Heart left ventricle (tissue), 16 donors: ENCODE measurements around the gene MYH7. TPM values are rescaled to one million over a fixed set of nuclear protein-coding genes. Genes with fewer than 3 reads are reported as not detected.

Source experiments
- ATAC-seq, 4 donors: fragments of 200-7000 bp; cut with Tn5 transposase; one replicate each; pipeline ENCODE4 v1.9.1; 2020 to 2022; ENCODE audit warnings: moderate library complexity in 4 of 4, mild to moderate bottlenecking in 3 of 4, moderate number of reproducible peaks in 1 of 4
- DNase-seq, 5 donors: peaks; one replicate each; pipeline ENCODE4 v3.0.0-alpha.2; 2020
- H3K27ac ChIP-seq, 12 donors: fragments of 200-600 bp; sonication (generic) in 4 of 12; one replicate each; pipeline versions ENCODE4 v1.5.0 to v1.8.0; 2016 to 2022; ENCODE audit warnings: mild to moderate bottlenecking in 2 of 12
- H3K27me3 ChIP-seq, 9 donors: fragments of 200-600 bp; sonication (generic) in 2 of 9; one replicate each; pipeline versions ENCODE4 v1.5.1 to v1.8.0; 2016 to 2022; ENCODE audit warnings: mild to moderate bottlenecking in 3 of 9
- H3K36me3 ChIP-seq, 9 donors: fragments of 200-600 bp; sonication (generic) in 2 of 9; one replicate each; pipeline versions ENCODE4 v1.5.0 to v1.8.0; 2018 to 2022; ENCODE audit warnings: mild to moderate bottlenecking in 2 of 9
- H3K4me1 ChIP-seq, 12 donors: fragments of 200-600 bp; sonication (generic) in 4 of 12; one replicate each; pipeline versions ENCODE4 v1.5.0 to v1.8.0; 2016 to 2022; ENCODE audit warnings: mild to moderate bottlenecking in 3 of 12
- H3K4me3 ChIP-seq, 12 donors: fragments of 200-600 bp; sonication (generic) in 4 of 12; one replicate each; pipeline versions ENCODE4 v1.5.0 to v1.8.0; 2017 to 2022; ENCODE audit warnings: mild to moderate bottlenecking in 9 of 12, moderate library complexity in 4 of 12
- H3K9me3 ChIP-seq, 12 donors: fragments of 200-600 bp; sonication (generic) in 4 of 12; one replicate each; pipeline versions ENCODE4 v1.5.0 to v1.8.0; 2016 to 2022; ENCODE audit warnings: mild to moderate bottlenecking in 1 of 12
- POLR2A ChIP-seq, 2 donors: fragments of 450-650 bp; IDR thresholded peaks; one replicate each; pipeline ENCODE4 v1.6.1; 2017; ENCODE audit warnings: antibody characterized with exemption in 2 of 2, mild to moderate bottlenecking in 2 of 2, moderate library complexity in 2 of 2
- WGBS, 4 donors: extraction: QIAGEN DNeasy Blood & Tissue Kit in 2 of 4; methylation state at CpG; one replicate each; pipeline versions ENCODE4 v1.1.5 to v1.1.7; 2013 to 2018; 5-methylcytosine and 5-hydroxymethylcytosine counted together
- intact Hi-C, 10 donors: fragments of 100-400 bp; cut with DNase I; formaldehyde crosslinking; loops; one replicate each; pipeline versions ENCODE4 v1.11.1 to v1.14.2; 2022
- polyA plus RNA-seq, 2 donors: library from polyadenylated mRNA; stranded (reverse); fragments of 200-250 nt; gene quantifications; one replicate each; pipeline ENCODE4 v1.2.3, GENCODE V29; 2013
- total RNA-seq, 9 donors: library from RNA; depleted of rRNA in 2 of 9; stranded (reverse); fragments of >200 nt in 2 of 9; fragmentation: NEBNext Ultra II Directional in 3 of 9; extraction: Animal tissue kit (Norgen Biotek cat#: 25700) in 3 of 9; gene quantifications; one replicate each; pipeline versions ENCODE4 v1.1.0 to v1.2.4, GENCODE V29; 2016 to 2023
- TF ChIP-seq, protein P1 (sequence below), 12 donors: fragments of 200-600 bp; sonication (generic) in 4 of 12; IDR thresholded peaks; one replicate each; pipeline versions ENCODE4 v1.5.0 to v1.8.0; 2018 to 2022; ENCODE audit warnings: antibody characterized with exemption in 12 of 12, mild to moderate bottlenecking in 5 of 12
- donor health status: ischemic (EF 13 %, LVEDD 7.1; RV severe dilation, severe dysfunction).
- donor health status: healthy with polysubstance abuse.
- donor health status: DM: no; HTN: yes; CAD: no.
- donor health status: DM: no; HTN: no; CAD: no.
- donor health status: ischemic (EF 25% LVEDD 6.9; RV normal size, moderate dysfunction).
- donor health status: ischemic (EF 25% LVEDD 5.7; RV mildly dilated, moderate dysfunction).
- donor health status: healthy.
- donor health status: DM: yes; HTN: yes; CAD: no.
- donor health status: ischemic (EF 35%, LVEDD 5.7; RV mildly dilated, moderate dysfunction).
- donor health status: nonischemic (EF 11% LVEDD 7.7; RV severe dilation, severe dysfunction).
- donor health status: DM: yes; HTN: yes; CAD: no.
- donor health status: PGD.
- donor health status: ischemic (EF 29% LVEDD 5.4; RV normal size, mild dysfunction).
- donor health status: nonischemic (EF 23%, LVEDD 6.1; RV moderate dilation, normal function).

MYH7 gene
- total and polyA plus RNA-seq, 11 donors = 727 to 23,825 (median 14,589) TPM

DNA sequence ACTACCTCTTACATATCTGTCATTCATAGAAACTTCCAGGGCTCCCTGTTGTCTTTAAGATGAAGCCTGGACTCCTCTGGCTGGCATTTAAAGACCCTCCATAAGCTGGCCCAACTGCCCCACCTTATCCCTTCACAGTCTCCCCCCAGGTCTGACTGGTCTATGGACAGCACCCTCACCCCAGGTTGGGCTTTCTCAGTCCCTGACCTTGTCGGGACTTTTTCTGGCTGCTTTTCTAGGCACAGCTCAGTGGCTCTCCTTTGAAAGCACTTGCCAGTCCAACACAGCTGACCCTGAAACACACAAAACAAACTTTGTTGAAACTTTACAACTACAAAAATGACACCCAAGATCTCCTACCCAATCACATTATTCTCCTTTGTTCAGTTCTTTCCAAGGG is 13.9 kb upstream of the MYH7 start:
- ATAC-seq (peak in 2 of 4 donors; percentile 15 to 46), DNase-seq (no peak)
- 33 to 50% (median 37%) methylated on average over 1 of the region's 1 CpG for WGBS, 4 donors

DNA sequence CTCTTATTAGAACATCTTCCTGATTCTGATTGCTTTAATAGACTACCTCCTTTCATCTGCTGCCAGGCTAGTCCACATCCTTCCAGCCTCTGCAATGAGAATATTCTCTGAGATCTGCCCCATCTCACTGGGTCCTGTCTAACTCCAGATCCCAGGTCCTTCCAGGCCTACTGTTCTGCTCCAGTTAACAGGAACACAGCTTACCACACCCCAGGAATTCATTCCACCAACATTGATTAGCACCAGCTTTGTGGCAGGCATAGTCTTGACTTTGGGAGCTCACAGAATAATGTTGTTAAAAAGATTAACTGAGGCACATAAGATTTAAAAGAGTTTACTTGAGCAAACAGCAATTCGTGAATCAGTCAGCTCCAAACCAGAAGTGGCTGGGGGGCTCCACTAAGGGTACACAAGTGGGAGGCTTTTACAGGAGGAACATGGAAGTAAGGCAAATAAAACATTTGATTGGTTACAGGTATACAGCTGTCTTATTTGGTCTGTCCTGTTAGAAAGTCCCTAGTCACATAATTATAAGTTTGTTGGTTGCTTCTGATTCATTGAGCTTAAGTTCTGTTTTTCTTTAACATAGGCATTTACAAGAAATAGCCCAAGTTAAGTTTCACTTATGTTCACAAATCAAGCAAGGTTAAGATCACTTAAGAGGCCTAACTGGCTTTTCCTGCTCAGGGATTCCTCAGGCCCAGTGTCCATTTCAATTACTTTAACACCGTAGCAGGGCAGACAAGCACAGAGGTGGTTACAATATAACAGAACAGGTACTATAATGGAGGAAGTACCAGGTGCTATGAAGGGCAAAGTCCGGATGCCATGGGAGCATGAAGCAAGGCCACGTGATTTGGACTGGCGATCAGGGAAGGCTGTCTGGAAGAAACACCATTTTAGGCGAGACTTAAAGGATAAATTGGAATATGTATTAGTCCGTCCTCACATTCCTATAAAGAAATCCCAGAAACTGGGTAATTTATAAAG is 12.2 kb upstream of the MYH7 start:
- H3K36me3 ChIP-seq = no peaks in the 10 kb centered on the region
- DNase-seq (no peak), ATAC-seq (no peak)
- H3K27me3 ChIP-seq = peaks cover 0 to 6% (median 0%) of the 10 kb centered on the region in 9 donors
- intact Hi-C loops = loop anchor here in 7 of 10 donors (2.0 to 10.0 kb wide), 6 partner anchors 40 to 121 kb away; partner anchors contain the start of gene MYH6 (in 1 of the 7)
- no peak overlapping the region for H3K4me3 ChIP-seq
- WGBS, 4 donors = 83 to 89% (median 85%) methylated on average over 7 of the region's 7 CpGs
- TF ChIP-seq POLR2A (IDR thresholded peaks at IDR 0.05) = no peak
- TF ChIP-seq, protein P1, sequence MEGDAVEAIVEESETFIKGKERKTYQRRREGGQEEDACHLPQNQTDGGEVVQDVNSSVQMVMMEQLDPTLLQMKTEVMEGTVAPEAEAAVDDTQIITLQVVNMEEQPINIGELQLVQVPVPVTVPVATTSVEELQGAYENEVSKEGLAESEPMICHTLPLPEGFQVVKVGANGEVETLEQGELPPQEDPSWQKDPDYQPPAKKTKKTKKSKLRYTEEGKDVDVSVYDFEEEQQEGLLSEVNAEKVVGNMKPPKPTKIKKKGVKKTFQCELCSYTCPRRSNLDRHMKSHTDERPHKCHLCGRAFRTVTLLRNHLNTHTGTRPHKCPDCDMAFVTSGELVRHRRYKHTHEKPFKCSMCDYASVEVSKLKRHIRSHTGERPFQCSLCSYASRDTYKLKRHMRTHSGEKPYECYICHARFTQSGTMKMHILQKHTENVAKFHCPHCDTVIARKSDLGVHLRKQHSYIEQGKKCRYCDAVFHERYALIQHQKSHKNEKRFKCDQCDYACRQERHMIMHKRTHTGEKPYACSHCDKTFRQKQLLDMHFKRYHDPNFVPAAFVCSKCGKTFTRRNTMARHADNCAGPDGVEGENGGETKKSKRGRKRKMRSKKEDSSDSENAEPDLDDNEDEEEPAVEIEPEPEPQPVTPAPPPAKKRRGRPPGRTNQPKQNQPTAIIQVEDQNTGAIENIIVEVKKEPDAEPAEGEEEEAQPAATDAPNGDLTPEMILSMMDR (IDR thresholded peaks at IDR 0.05) = no peak
- no peaks in the 10 kb centered on the region for H3K9me3 ChIP-seq
- peak overlapping the region in 1 of 12 donors; percentile 95 for H3K27ac ChIP-seq
- H3K4me1 ChIP-seq = peaks cover 0 to 29% (median 4%) of the 10 kb centered on the region in 12 donors

More for the DNA sequence above, 13.9 kb upstream of the MYH7 start:
- Histone ChIP-seq H3K9me3 (no peaks in the 10 kb centered on the region), H3K27me3 (peaks cover 0 to 6% (median 0%) of the 10 kb centered on the region in 9 donors), H3K36me3 (no peaks in the 10 kb centered on the region), H3K27ac (peak overlapping the region in 7 of 12 donors; percentile 9 to 42 (median 30)), H3K4me3 (no peak overlapping the region), H3K4me1 (peaks cover 0 to 20% (median 4%) of the 10 kb centered on the region in 12 donors)
- intact Hi-C loops = loop anchor here in 6 of 10 donors (2.0 to 10.0 kb wide), 5 partner anchors 42 to 122 kb away; partner anchors contain the start of gene MYH6 (in 1 of the 6)
- no peak for TF ChIP-seq POLR2A (IDR thresholded peaks at IDR 0.05)
- TF ChIP-seq, protein P1 (IDR thresholded peaks at IDR 0.05) = no peak

DNA sequence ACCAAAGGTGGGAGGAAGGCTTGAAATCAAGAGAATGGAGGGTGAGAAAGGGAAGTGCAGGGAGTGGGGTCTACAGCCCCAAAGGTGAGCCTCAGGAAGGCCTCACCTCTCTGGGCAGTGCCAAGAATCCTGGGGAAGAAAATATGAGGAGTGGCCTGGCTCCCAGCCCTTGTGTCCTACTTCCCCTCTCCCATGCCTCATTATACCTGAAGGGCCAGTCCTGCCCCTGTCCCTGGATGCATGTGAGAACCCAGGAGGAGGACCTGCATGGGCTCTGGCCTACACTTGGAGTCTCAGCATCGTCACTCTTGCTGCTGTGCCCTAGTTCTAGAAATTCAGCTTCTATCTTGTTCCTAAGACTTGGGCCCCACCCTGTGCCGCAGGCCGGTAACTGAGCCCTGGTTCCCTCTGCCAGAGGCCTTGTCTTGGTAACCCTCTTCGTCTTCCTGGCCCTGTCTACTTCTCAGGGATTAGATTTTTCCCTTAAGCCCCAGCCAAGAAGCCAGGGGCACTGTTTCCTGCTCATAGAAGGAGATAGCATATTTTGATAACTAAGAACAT is 10.9 kb upstream of the MYH7 start:
- peak; percentile 10 to 47 (median 30) for ATAC-seq
- H3K4me1 ChIP-seq = peaks cover 0 to 41% (median 15%) of the 10 kb centered on the region in 12 donors
- H3K36me3 ChIP-seq = no peaks in the 10 kb centered on the region
- TF ChIP-seq POLR2A (IDR thresholded peaks at IDR 0.05) = no peak
- TF ChIP-seq, protein P1 (IDR thresholded peaks at IDR 0.05) = peak in 7 of 12 donors; percentile 21 to 51 (median 38)
- intact Hi-C loops = loop anchor here in 7 of 10 donors (2.0 to 10.0 kb wide), 6 partner anchors 39 to 120 kb away; partner anchors contain the start of gene MYH6 (in 1 of the 7)
- no peak for DNase-seq
- H3K4me3 ChIP-seq = no peak overlapping the region
- no peaks in the 10 kb centered on the region for H3K9me3 ChIP-seq
- H3K27ac ChIP-seq = peak overlapping the region in 8 of 12 donors; percentile 6 to 97 (median 72)
- H3K27me3 ChIP-seq = peaks cover 0 to 6% (median 0%) of the 10 kb centered on the region in 9 donors
- 34 to 42% (median 36%) methylated on average over 4 of the region's 4 CpGs for WGBS, 4 donors
